ENCODE results near the gene IPCEF1. TPM values are rescaled to one million over a fixed set of nuclear protein-coding genes. Genes with fewer than 3 reads are reported as not detected.

IPCEF1 gene, protein sequence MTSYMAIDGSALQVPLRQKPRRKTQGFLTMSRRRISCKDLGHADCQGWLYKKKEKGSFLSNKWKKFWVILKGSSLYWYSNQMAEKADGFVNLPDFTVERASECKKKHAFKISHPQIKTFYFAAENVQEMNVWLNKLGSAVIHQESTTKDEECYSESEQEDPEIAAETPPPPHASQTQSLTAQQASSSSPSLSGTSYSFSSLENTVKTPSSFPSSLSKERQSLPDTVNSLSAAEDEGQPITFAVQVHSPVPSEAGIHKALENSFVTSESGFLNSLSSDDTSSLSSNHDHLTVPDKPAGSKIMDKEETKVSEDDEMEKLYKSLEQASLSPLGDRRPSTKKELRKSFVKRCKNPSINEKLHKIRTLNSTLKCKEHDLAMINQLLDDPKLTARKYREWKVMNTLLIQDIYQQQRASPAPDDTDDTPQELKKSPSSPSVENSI
- not detected in 2 replicates for total RNA-seq

GRCh38 chr6:154356690-154357089 is at the start of gene IPCEF1:
Gene IPCEF1 (minus strand): TSS chr6:154356803. CDS start chr6:154265947, 90,856 bp downstream.

Other genes starting within 250 kb of the IPCEF1 start
- 4.7 and 6.2 TPM in 2 replicates for gene CNKSR3, start 153.9 kb upstream of the IPCEF1 start, total RNA-seq